ES-I3 (cell line): ENCODE results near the gene TIMD4.

ENCODE experiments used
- H3K36me3 ChIP-seq: 2 replicates; pipeline ENCODE4 v1.6.1; 2013; ENCODE audit warnings: mild to moderate bottlenecking, low read length, control low read depth, moderate library complexity; ENCODE audit not compliant: insufficient read depth
- H3K4me1 ChIP-seq: 2 replicates; pipeline ENCODE4 v1.6.1; 2013; ENCODE audit warnings: mild to moderate bottlenecking, control low read depth, low read length; ENCODE audit not compliant: insufficient read depth
- H3K9ac ChIP-seq: 2 replicates; pipeline ENCODE4 v1.6.1; 2013; ENCODE audit warnings: low read depth, mild to moderate bottlenecking, low read length, moderate library complexity
- H3K9me3 ChIP-seq: 2 replicates; pipeline ENCODE4 v1.6.1; 2013; ENCODE audit warnings: mild to moderate bottlenecking, low read length, moderate library complexity; ENCODE audit not compliant: control insufficient read depth, insufficient read depth

The TIMD4 gene

DNA sequence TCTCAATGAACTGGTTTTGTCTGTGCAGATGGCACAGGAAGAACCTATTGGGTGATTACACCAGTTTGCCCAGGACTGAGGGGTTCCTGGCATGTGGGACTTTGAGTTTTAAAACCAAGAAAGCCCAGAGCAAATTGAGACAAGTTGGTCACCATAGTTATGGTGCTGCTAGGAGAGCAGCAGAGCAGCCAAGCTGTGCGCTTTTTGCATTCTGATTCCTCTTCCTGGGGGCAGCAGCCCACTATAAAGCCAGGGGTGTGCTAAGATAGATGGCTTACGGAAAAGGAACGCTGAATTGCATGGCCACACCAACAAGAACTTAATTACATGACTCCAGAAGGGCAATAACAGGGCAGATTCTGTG, 49.7 kb downstream of the TIMD4 start:
- Histone ChIP-seq H3K9me3 (no peaks in the 10 kb centered on the region), H3K36me3 (no peaks in the 10 kb centered on the region), H3K9ac (peak overlapping the region; percentile 14), H3K4me1 (peaks cover 42% of the 10 kb centered on the region)

DNA sequence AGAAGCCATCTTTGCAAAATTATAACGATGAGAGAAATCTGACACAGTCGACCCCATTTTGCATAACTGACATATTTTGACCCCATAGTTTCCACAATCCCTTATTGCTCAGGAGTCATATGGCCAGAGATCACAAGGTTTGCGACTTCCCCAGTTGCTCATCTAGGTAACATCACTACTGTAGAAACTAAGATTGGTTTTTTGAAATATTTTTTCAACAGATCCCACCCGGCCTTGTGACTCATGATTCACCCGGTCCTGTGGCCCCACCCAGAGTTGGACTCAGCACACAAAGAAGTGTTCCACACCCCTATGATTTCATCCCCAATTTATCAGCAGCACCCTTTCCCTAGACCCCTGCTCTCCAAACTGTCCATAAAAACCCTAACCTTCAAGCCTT, 50.2 kb downstream of the TIMD4 start:
- peaks cover 42% of the 10 kb centered on the region for H3K4me1 ChIP-seq
- H3K36me3 ChIP-seq, result no peaks in the 10 kb centered on the region
- no peaks in the 10 kb centered on the region for H3K9me3 ChIP-seq
- H3K9ac ChIP-seq, result no peak overlapping the region; the same call in 1 of the 2 replicates

DNA sequence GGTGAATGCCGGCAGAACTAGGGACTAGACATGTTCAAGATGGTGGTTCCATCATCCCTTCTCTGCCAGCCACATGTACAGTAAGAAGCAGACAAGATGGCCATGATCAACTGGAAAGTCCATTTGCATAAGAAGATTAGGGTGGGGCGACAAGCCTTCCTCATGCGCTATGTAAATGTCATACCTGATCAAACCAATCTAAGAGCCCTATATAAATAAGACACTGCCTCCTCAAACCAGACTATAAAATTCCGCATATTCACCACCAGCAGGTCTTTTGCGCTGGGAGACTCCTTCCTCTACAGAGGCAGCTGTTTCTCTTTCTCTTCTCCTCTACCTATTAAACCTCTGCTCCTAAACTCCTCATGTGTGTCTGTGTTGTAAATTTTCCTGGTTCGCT, 53.8 kb downstream of the TIMD4 start:
- Histone ChIP-seq H3K36me3 (no peaks in the 10 kb centered on the region), H3K9me3 (no peaks in the 10 kb centered on the region), H3K4me1 (peaks cover 21% of the 10 kb centered on the region), H3K9ac (no peak overlapping the region)

DNA sequence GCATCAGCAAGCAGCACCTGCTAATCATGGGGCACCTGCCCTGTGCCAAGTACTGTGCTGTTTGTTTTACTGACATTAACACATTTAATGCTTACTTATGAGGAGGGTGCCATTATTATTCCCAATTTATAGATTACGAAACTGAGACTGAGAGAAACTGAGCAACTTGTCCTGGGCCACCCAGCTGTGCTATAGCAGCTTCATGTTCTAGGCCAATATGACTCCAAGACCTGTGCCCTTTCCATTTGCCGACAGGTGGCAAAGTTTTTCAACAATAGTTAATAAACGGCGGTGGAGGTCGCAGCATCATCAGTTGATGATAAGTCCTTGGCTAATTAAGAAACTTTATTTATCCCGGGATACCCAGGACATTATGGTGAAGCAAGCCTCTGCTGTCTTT, 55.4 kb downstream of the TIMD4 start:
- Histone ChIP-seq H3K9ac (no peak overlapping the region), H3K9me3 (no peaks in the 10 kb centered on the region), H3K4me1 (peaks cover 8% of the 10 kb centered on the region), H3K36me3 (no peaks in the 10 kb centered on the region)

DNA sequence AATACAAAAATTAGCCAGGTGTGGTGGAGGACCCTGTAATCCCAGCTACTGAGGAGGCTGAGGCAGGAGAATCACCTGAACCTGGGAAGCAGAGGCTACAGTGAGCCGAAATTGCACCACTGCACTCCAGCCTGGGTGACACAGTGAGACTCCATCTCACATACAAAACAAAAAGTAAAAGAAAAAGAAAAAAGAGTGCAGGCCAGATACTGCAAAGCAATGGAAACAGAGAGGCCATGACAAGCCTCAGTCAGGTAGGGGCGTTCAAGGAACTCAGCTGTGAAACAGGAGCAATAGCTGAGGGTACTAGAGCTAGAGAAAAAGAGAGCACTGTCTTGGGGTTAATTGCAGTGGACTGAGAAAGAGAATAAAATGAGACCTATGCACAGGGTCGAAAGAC, 56.2 kb downstream of the TIMD4 start:
- Histone ChIP-seq H3K36me3 (no peaks in the 10 kb centered on the region), H3K9me3 (no peaks in the 10 kb centered on the region), H3K4me1 (peaks cover 4% of the 10 kb centered on the region; the same call in 1 of the 2 replicates), H3K9ac (no peak overlapping the region)

DNA sequence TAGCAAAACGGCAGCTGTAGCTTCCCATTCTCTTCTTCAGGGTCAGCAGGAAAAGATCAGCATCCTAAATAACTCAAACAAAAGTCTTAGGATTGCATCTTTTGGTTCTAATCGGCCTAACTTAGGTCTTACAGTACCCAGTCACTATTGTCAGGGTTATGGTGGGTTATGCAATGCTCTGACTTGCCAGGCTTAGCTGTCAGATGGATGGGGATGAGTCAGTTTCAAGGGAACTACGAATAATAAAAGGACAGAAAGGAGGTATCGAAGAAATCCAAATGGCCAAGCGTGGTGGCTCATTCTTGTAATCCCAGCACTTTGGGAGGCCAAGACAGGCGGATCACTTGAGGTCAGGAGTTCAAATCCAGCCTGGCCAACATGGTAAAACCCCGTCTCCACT, 66.5 kb downstream of the TIMD4 start:
- H3K36me3 ChIP-seq, result no peaks in the 10 kb centered on the region
- no peaks in the 10 kb centered on the region for H3K9me3 ChIP-seq
- H3K9ac ChIP-seq, result no peak overlapping the region
- H3K4me1 ChIP-seq, result peaks cover 8% of the 10 kb centered on the region; the same call in 1 of the 2 replicates

DNA sequence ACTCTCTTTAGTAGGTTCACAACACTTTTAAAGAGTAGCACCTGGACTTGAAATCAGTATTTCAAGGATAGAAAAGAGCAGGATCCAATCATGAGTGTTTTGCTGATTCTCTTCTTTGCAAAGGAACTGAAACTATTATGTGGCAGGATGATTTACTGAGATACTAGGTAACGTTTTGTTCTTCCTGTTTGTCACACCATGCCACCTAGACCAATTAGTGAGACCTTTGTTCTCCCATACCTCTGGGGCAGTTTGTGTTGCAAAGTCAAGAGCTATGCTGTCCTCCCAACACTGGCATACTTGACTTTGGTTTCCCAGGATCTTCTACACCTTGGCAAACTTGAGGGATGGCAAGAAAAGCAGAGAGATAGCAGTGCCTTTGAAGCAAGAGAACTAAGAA, 69.5 kb downstream of the TIMD4 start:
- Histone ChIP-seq H3K9me3 (no peaks in the 10 kb centered on the region), H3K36me3 (no peaks in the 10 kb centered on the region), H3K4me1 (peaks cover 8% of the 10 kb centered on the region; the same call in 1 of the 2 replicates)

DNA sequence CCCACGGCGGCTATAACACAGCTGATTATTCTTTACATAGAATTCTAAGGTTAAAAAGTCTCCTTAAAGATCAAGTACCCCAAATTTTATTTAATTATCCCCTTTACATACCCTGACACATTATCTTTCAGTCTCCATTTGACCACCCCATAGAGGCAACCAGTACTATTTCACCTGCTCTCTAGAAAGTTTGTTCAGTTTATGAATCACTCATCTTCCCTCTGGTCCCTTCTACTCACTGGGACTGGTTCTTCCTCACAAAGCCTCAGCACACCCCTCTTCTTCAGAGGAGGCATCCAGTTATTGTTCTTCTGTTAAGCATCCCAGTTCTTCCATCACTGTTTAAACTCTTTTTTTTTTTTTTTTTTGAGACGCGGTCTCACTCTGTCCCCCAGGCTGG, 70.2 kb downstream of the TIMD4 start:
- H3K9ac ChIP-seq, result no peak overlapping the region
- no peaks in the 10 kb centered on the region for H3K36me3 ChIP-seq
- H3K4me1 ChIP-seq, result peaks cover 8% of the 10 kb centered on the region; the same call in 1 of the 2 replicates
- no peaks in the 10 kb centered on the region for H3K9me3 ChIP-seq

More for the DNA sequence above, 69.5 kb downstream of the TIMD4 start:
- H3K9ac ChIP-seq, result no peak overlapping the region

DNA sequence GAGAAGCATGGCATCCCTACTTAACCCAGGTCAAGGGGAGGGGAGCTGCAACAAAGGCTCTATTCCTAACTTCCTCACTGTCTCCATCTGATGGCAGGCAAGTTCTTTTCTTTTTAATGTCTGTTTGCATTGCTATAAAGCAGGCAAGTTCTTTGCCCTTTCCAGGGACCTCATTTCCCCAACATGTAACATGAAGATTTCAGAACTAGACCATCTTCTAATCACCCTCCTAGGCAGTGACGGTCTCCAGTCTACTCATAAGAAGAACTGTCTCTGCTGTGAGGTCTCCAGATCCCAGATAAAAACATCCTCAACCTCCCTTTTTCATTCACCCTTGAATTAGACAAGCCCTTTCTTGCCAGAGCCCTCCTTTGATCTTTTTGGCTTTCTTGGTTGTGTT, 70.8 kb downstream of the TIMD4 start:
- H3K4me1 ChIP-seq, result peaks cover 8% of the 10 kb centered on the region; the same call in 1 of the 2 replicates
- H3K36me3 ChIP-seq, result no peaks in the 10 kb centered on the region
- no peaks in the 10 kb centered on the region for H3K9me3 ChIP-seq
- H3K9ac ChIP-seq, result no peak overlapping the region

DNA sequence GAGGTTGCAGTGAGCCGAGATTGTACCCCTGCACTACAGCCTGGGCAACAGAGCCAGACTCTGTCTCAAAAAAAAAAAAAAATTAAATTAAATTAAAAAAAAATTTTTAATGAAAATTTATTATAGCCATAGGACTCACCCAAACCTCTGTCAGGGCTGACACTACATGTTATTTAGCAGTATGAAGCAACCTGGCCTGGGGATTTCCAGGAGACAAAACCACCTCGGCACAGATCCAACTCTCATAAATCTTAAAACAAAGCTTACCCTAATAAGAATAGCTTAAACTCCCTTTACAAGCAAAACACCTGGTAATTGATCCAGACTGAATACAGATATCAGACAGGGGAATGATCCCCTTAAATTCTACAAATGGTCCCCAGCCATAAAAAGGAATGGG, 74.5 kb downstream of the TIMD4 start:
- no peaks in the 10 kb centered on the region for H3K4me1 ChIP-seq
- H3K9me3 ChIP-seq, result no peaks in the 10 kb centered on the region
- no peaks in the 10 kb centered on the region for H3K36me3 ChIP-seq
- H3K9ac ChIP-seq, result no peak overlapping the region

DNA sequence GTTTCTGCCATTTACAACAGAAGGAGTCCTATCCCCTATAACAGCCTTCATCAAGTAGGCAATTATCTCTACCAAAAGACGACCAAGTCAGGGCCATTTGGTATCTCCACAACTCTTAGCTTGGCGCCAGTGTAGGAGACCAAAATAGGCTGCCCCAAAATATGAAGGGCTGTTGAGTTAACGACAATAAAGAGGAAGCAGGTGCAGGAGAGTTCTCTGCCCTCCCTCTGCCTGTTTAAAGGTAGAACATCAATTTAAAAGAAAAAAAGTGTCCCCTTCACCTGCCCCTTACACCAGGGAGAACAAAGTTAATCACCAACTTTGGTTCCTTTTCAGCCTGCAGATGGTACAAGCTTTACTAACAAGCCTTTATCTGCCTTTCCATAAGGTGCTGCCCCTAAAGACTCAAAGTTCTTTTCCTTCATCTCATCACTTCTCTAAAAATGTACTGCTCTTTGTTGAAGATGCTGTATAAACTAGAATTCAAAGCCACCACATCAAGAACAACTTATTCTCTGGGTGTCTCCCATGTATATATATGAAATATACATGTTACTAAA, 79.6 kb downstream of the TIMD4 start:
- no peaks in the 10 kb centered on the region for H3K4me1 ChIP-seq
- H3K9me3 ChIP-seq, result no peaks in the 10 kb centered on the region
- H3K36me3 ChIP-seq, result no peaks in the 10 kb centered on the region
- no peak overlapping the region for H3K9ac ChIP-seq

DNA sequence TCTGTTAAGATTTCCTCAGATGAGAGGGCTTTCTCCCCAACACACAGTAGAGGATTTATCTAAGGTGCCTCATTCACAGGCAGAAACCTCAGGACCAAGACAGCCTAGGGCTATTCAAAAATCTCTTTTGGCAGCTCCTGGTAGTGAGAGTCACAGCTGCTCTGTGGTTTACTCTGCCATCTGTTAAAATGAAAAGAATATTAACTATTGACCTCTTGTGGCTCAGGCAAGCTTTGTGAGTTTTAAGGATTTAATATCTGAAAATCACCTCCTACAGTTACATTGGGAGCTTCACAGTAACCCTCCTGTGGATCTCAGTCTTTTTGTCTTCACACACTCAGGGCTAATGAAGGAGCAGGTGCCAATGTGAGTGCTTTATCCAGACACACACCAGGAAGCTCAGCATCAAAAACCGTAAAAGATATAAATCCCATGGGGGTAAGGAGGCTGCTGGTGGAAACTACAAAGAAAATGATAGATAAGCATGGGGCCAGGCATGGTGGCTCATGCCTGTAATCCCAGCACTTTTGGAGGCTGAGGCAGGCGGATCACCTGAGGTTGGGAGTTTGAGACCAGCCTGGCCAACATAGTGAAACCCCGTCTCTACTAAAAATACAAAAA, 83.3 kb downstream of the TIMD4 start:
- no peaks in the 10 kb centered on the region for H3K4me1 ChIP-seq
- H3K36me3 ChIP-seq, result no peaks in the 10 kb centered on the region
- no peaks in the 10 kb centered on the region for H3K9me3 ChIP-seq
- H3K9ac ChIP-seq, result no peak overlapping the region

DNA sequence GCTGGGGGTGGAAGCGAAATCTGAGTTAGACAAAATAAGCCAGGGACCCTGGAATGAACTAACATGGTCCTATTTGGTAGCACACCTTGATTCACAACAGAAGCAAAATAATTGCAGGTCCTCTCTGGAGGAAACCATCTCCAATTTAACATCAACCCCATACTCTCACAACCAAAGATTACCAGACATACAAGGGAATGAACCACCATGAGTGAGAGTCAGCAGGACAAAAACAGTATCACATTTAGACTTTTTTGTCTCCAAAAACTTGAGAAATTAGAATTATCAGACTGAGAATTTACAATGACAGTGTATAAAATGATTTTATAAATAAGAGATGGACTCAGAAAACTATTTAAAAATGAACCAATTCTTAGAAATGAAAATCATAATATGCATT, 91.8 kb downstream of the TIMD4 start:
- no peak overlapping the region for H3K9ac ChIP-seq
- no peaks in the 10 kb centered on the region for H3K4me1 ChIP-seq
- H3K9me3 ChIP-seq, result no peaks in the 10 kb centered on the region
- no peaks in the 10 kb centered on the region for H3K36me3 ChIP-seq

DNA sequence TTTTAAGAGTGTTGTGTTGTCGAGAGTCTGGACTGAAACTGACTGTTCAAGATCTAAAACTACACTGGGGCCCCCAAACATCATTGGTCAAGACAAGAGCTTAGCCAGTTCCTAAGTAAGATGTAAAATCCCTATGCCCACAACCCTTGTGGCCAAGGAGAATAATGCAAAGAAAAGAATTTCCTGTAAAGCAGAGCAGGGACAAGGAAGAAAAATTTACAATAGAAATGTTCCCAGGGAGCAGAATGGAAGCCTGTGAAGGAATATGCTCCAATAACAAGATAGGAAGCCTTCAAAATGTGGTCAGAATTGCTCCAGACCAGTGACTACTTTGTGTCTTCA, 92.6 kb downstream of the TIMD4 start:
- Histone ChIP-seq H3K36me3 (no peaks in the 10 kb centered on the region), H3K4me1 (no peaks in the 10 kb centered on the region), H3K9ac (no peak overlapping the region), H3K9me3 (no peaks in the 10 kb centered on the region)
